ENCODE results near the gene RGL3.

DNA sequence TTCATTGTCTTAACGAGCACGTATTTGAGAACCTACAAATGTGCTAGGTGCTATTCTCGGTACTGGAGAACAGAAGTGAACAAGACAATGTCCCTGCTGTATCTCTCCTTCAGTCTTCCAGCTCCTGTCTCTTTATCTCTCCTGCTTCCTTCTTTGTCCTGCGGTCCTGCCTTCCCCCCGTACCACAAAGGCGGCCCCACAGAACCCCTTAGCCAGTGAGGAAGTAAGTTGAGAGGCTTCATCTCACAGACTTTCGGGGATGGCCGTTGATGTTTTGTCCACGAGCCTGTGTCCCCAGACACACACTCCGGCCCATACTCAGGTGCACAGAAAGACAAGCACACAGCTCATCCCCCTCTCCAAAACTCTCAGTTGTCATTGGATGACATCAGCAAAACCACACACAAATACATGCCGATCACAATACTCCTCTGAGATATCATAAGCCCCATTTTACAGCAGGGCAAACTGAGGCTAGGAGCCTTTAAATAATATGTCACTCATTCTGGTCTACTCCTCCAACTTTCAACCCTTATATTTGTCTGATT is 45.2 kb downstream of the RGL3 start:
- no peak for TF ChIP-seq CTCF (conservative IDR thresholded peaks at IDR 0.05 in 1 of 2, IDR thresholded peaks at IDR 0.05 in 1 of 2; ENCODE audit: low read depth in 1 of 2, low read length in 2 of 2)
- TF ChIP-seq EZH2 (IDR thresholded peaks at IDR 0.05; ENCODE audit: low read length, missing control alignments), result no peak
